ENCODE results near the gene MMP20. TPM values are rescaled to one million over a fixed set of nuclear protein-coding genes. Genes with fewer than 3 reads are reported as not detected.

Gene MMP20
- total and polyA plus RNA-seq, 2 donors (not counting 3 experiments of a cell fraction or from before 2014, with no cell fraction given) = not detected

GRCh38 chr11:102528618-102529017 is 96.5 kb downstream of the MMP20 start:
- Histone ChIP-seq H3K4me2 (ENCODE audit: insufficient read depth, low read length) (no peak overlapping the region), H3K4me1 (ENCODE audit: control insufficient read depth, extremely low read depth, insufficient read depth, low read length) (peaks cover 14% of the 10 kb centered on the region), H3K9me3 (replicated peaks; ENCODE audit: control insufficient read depth, insufficient read depth, low read length) (no peaks in the 10 kb centered on the region), H3K79me2 (ENCODE audit: control insufficient read depth, insufficient read depth, low read length) (no peaks in the 10 kb centered on the region), H4K20me1 (replicated peaks; ENCODE audit: control insufficient read depth, extremely low read depth, insufficient read depth, low read length) (no peaks in the 10 kb centered on the region), H3K36me3 (ENCODE audit: control insufficient read depth in 2 of 2, extremely low read depth in 1 of 2, insufficient read depth in 2 of 2, low read length in 2 of 2) (no peaks in the 10 kb centered on the region), H2AFZ (ENCODE audit: low read depth, low read length) (no peak overlapping the region), H3K27me3 (ENCODE audit: control insufficient read depth in 2 of 2, insufficient read depth in 2 of 2, low read length in 2 of 2) (no peaks in the 10 kb centered on the region), H3K9me1 (replicated peaks; ENCODE audit: control insufficient read depth, extremely low read depth, insufficient read depth, low read length) (no peaks in the 10 kb centered on the region), H3K4me3 (replicated peaks in 1 of 3; ENCODE audit: insufficient read depth in 1 of 3, low read depth in 1 of 3, low read length in 3 of 3) (no peak overlapping the region), H3K27ac (ENCODE audit: insufficient read depth, low read depth, low read length) (no peak overlapping the region), H3K9ac (replicated peaks; ENCODE audit: extremely low read depth, insufficient read depth, low read length) (no peak overlapping the region)
- FAIRE-seq (no peak), DNase-seq (ENCODE audit: low read depth, low spot score) (no peak)
- intact Hi-C loops (cut with micrococcal nuclease) (no loop called here), dilution Hi-C loops (cut with MboI; ENCODE audit: extremely low pct_ligation_motif_present, low sequenced_read_pairs) (no loop called here)
- ChIA-PET POLR2A (no interaction called here), CTCF (interaction anchor here (1.3 to 2.3 kb wide), 2 partner anchors 24 to 85 kb away, joined by 3 to 6 read pairs; no protein-coding TSS in a partner anchor)
- BruUV-seq (replicated peaks) = no TSS peak
- TF ChIP-seq GATA2 (IDR thresholded peaks at IDR 0.05; ENCODE audit: insufficient read depth, insufficient read length, low read depth, low read length) (no peak), FOS (IDR thresholded peaks at IDR 0.05; ENCODE audit: borderline replicate concordance, insufficient read depth, low read length) (no peak), POLR2A (IDR thresholded peaks at IDR 0.05; ENCODE audit: low read depth, low read length) (no peak), CTCF (IDR thresholded peaks at IDR 0.05; ENCODE audit: extremely low read depth in 1 of 2, insufficient read depth in 1 of 2, low read depth in 1 of 2, low read length in 2 of 2) (no peak), POLR2AphosphoS5 (IDR thresholded peaks at IDR 0.05; ENCODE audit: insufficient read depth, low read depth, low read length) (no peak), MAX (IDR thresholded peaks at IDR 0.05; ENCODE audit: insufficient read depth, insufficient read length) (no peak), EZH2 (IDR thresholded peaks at IDR 0.05; ENCODE audit: borderline replicate concordance, low read depth, low read length, severe bottlenecking) (no peak), JUN (IDR thresholded peaks at IDR 0.05; ENCODE audit: borderline replicate concordance, insufficient read depth, insufficient read length, low read depth) (no peak), MYC (IDR thresholded peaks at IDR 0.05; ENCODE audit: low read depth, low read length) (no peak)

Measured in endothelial cell of umbilical vein (primary cell).